HG03039 (cell line): ENCODE measurements around the gene MT1M.

Experiments
- ATAC-seq: cut with Tn5 transposase; IDR thresholded peaks from one replicate; pipeline ENCODE4 v1.9.1; 2021; ENCODE audit warnings: mild to moderate bottlenecking, moderate library complexity; ENCODE audit not compliant: unreplicated experiment

The MT1M gene

GRCh38 chr16:56625943-56626654 lies 6.4 kb upstream of the MT1M start:
- no peak for ATAC-seq

- ATAC-seq = no peak
Observed at GRCh38 chr16:56626685-56627084, 5.8 kb upstream of the MT1M start.

GRCh38 chr16:56628486-56629350 lies 3.7 kb upstream of the MT1M start:
- no peak for ATAC-seq

GRCh38 chr16:56629531-56629930 lies 2.9 kb upstream of the MT1M start:
- ATAC-seq = no peak

- ATAC-seq = peak; percentile 68
Observed at GRCh38 chr16:56630134-56630533, 2.3 kb upstream of the MT1M start.

- no peak for ATAC-seq
Observed at GRCh38 chr16:56631197-56631596, 1.3 kb upstream of the MT1M start.

GRCh38 chr16:56631832-56632155 lies 665 bp upstream of the MT1M start:
- no peak for ATAC-seq

- ATAC-seq = no peak
Observed at GRCh38 chr16:56632848-56633365, 448 bp downstream of the MT1M start.

- no peak for ATAC-seq
Observed at GRCh38 chr16:56633535-56633934, 1.1 kb downstream of the MT1M start.

GRCh38 chr16:56634715-56635440 lies 2.4 kb downstream of the MT1M start:
- ATAC-seq = no peak

GRCh38 chr16:56635441-56635967 lies 3.0 kb downstream of the MT1M start:
- ATAC-seq = no peak

GRCh38 chr16:56636616-56637413 lies 4.4 kb downstream of the MT1M start:
- no peak for ATAC-seq

GRCh38 chr16:56637814-56638750 lies 5.6 kb downstream of the MT1M start, which contains the start of gene MT1A:
TSS of gene MT1A (plus strand) at chr16:56638666. CDS start at chr16:56638739, 73 bp downstream.
- ATAC-seq = no peak

GRCh38 chr16:56639045-56639444 lies 6.6 kb downstream of the MT1M start:
- ATAC-seq = no peak

GRCh38 chr16:56640076-56640475 lies 7.6 kb downstream of the MT1M start:
- no peak for ATAC-seq

GRCh38 chr16:56641166-56641565 lies 8.7 kb downstream of the MT1M start:
- no peak for ATAC-seq

- no peak for ATAC-seq
Observed at GRCh38 chr16:56643080-56643778, 10.8 kb downstream of the MT1M start.

GRCh38 chr16:56643833-56644232 lies 11.4 kb downstream of the MT1M start:
- no peak for ATAC-seq

- ATAC-seq = no peak
Observed at GRCh38 chr16:56645311-56645710, 12.9 kb downstream of the MT1M start.
